Astrocyte of the spinal cord (primary cell): ENCODE data around the gene ST6GALNAC3.

Experiments used
- DNase-seq: peaks from one replicate; pipeline ENCODE4 v3.0.0; 2011; ENCODE audit warnings: low read depth, low spot score
- H3K4me3 ChIP-seq: 2 replicates; pipeline ENCODE4 v1.5.1; 2011; ENCODE audit warnings: low read depth, mild to moderate bottlenecking, low read length, moderate library complexity
- CTCF ChIP-seq: IDR thresholded peaks from 2 replicates; pipeline ENCODE4 v1.5.1; 2012; ENCODE audit warnings: low read depth, mild to moderate bottlenecking, low read length, inconsistent platforms
- in situ Hi-C: cut with HindIII; loops from 2 replicates; pipeline ENCODE4 v1.10.0; 2017; ENCODE audit warnings: low sequenced_read_pairs

ST6GALNAC3 gene

GRCh38 chr1:76669131-76669530 lies 594.6 kb downstream of the ST6GALNAC3 start:
- no peak for DNase-seq
- H3K4me3 ChIP-seq, result no peak overlapping the region
- in situ Hi-C loops, result no loop called here
- TF ChIP-seq CTCF, result no peak

DNA sequence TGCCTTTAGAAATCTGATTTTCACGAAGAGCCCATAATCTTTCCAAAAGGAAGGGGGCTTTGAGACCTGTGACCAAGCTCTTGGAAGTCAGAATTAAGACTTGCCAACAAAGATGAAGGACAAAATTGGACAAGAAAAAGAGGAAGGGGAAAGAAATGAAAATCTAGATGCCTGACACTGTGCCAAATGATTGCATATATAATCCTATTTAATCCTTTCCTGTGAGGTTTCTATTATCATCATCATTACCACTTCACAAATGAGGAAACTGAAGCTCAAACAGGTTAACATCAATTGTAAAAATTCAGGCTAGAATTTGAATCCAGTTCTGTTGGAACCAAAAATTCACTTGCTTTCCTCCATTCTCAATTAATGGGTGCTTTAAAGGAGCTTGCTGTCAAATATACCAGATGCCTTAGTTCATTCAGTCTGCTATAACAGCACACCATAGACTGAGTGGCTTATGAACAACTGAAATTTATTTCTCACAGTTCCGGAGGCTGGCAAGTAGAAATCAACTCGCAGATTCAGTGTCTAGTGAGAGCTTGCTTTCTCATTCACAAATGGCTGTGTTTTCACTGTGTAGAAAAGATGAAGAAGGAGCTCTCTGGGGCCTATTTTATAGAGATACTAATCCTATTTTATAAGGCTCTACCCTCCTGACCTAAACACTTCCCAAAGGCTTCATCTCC lies 595.2 kb downstream of the ST6GALNAC3 start:
- in situ Hi-C loops, result no loop called here
- no peak overlapping the region for H3K4me3 ChIP-seq
- TF ChIP-seq CTCF, result no peak
- DNase-seq, result no peak

- no peak for DNase-seq
- no peak for TF ChIP-seq CTCF
- no peak overlapping the region for H3K4me3 ChIP-seq
- in situ Hi-C loops, result no loop called here
Observed at GRCh38 chr1:76674689-76675210, 600.2 kb downstream of the ST6GALNAC3 start.

- TF ChIP-seq CTCF, result no peak
- in situ Hi-C loops, result no loop called here
- H3K4me3 ChIP-seq, result no peak overlapping the region
- no peak for DNase-seq
Observed at GRCh38 chr1:76677416-76678405, 603.2 kb downstream of the ST6GALNAC3 start.

DNA sequence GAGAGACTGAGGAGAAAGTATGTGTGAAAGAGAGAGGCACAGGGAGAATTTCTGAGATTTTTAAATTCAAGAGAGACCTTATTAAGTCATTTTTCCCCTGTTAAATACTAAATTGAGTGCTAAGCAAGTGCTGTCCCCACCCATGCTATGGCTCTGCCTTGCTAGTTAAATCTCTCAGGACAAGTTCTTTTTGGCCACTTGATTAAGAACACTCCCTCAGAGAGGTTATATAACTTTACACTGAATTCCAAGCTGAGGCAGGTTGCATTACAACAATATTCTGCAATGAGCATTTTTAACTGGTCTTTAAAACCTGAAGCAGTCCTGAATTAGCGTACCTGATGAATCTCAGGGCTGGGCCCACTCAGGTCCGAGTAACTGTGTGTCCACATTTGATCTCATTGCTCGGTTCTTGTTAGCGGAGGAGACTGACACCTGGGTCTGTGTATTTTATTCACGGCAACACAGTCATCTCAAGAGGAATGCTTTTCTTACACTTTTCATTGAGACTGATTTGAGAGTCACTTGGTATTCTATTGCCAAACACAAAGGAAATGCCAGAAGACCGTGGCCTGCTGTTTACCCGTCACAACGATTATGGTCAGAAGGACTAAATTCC lies 605.1 kb downstream of the ST6GALNAC3 start:
- H3K4me3 ChIP-seq, result no peak overlapping the region
- no peak for TF ChIP-seq CTCF
- DNase-seq, result no peak
- in situ Hi-C loops, result no loop called here

- TF ChIP-seq CTCF, result no peak
- no peak overlapping the region for H3K4me3 ChIP-seq
- in situ Hi-C loops, result no loop called here
- no peak for DNase-seq
Observed at GRCh38 chr1:76680651-76681050, 606.1 kb downstream of the ST6GALNAC3 start.
